H1 (cell line): ENCODE data around the gene HACD2. TPM values are rescaled to one million over a fixed set of nuclear protein-coding genes. Genes with fewer than 3 reads are reported as not detected.

ENCODE experiments used
- ATF2 ChIP-seq: IDR thresholded peaks from 2 replicates; pipeline ENCODE4 v1.6.1; 2012; ENCODE audit warnings: low read length, inconsistent platforms
- CTBP2 ChIP-seq: IDR thresholded peaks from 2 replicates; pipeline ENCODE4 v1.7.0; 2011; ENCODE audit warnings: borderline replicate concordance, mild to moderate bottlenecking, moderate library complexity, mixed read lengths, low read length; ENCODE audit not compliant: insufficient read depth, insufficient read length
- EGR1 ChIP-seq: IDR thresholded peaks from 2 replicates; pipeline ENCODE4 v1.6.1; 2011; ENCODE audit warnings: low read depth, low read length, borderline replicate concordance
- JUN ChIP-seq: IDR thresholded peaks from 2 replicates; pipeline ENCODE4 v1.6.1; 2011; ENCODE audit warnings: low read depth, mild to moderate bottlenecking, improper control_type of control experiment, low read length
- RAD21 ChIP-seq, 2 experiments: IDR thresholded peaks in 1 of 2; conservative IDR thresholded peaks in 1 of 2; 2 replicates each; pipeline ENCODE4 v1.6.1; 2011; ENCODE audit warnings: low read depth in 2 of 2, low read length in 2 of 2, improper control_type of control experiment in 1 of 2, inconsistent platforms in 1 of 2, mild to moderate bottlenecking in 1 of 2, moderate library complexity in 1 of 2
- SAP30 ChIP-seq: fragments of 300-600 bp; sonication (generic); IDR thresholded peaks from 2 replicates; pipeline ENCODE4 v1.7.1; 2012; ENCODE audit warnings: low read length, moderate library complexity, mild to moderate bottlenecking, inconsistent platforms; ENCODE audit not compliant: insufficient read depth, insufficient replicate concordance
- SIRT6 ChIP-seq: IDR thresholded peaks from one replicate; pipeline ENCODE4 v1.7.1; 2012; ENCODE audit warnings: low read length, inconsistent platforms
- polyA plus RNA-seq, 7 experiments: library from polyadenylated mRNA; depleted of rRNA in 3 of 7; stranded (reverse) in 5 of 7; unstranded in 2 of 7; fragments of >200 nt in 5 of 7; fragments of 200-250 nt in 2 of 7; gene quantifications; 1 replicate in 5 of 7; 2 replicates in 1 of 7; 4 replicates in 1 of 7; pipeline versions ENCODE4 v1.2.1 to v1.2.3, GENCODE V29; 2011 to 2013; ENCODE audit warnings: missing spikeins in 2 of 7, mixed read lengths in 2 of 7
- total RNA-seq: library from RNA; stranded (reverse); fragmentation: NEBNext Ultra II Directional; extraction: Animal tissue kit (Norgen Biotek cat#: 25700); gene quantifications from 2 replicates; pipeline ENCODE4 v1.2.1, GENCODE V29; 2021

HACD2 gene
- total and polyA plus RNA-seq, 2 of the 8 experiments (the other 6 are each of a cell fraction or from before 2014, with no cell fraction given), result 24.9 to 31.2 TPM

- TF ChIP-seq ATF2, result no peak
- TF ChIP-seq JUN, result no peak
- no peak for TF ChIP-seq SIRT6
- no peak for TF ChIP-seq EGR1
- no peak for TF ChIP-seq SAP30
- no peak for TF ChIP-seq CTBP2
- no peak for TF ChIP-seq RAD21 (IDR thresholded peaks at IDR 0.05 in 1 of 2, conservative IDR thresholded peaks at IDR 0.05 in 1 of 2; ENCODE audit: low read depth in 2 of 2, low read length in 2 of 2)
Measured at GRCh38 chr3:123476967-123477750, 107.7 kb downstream of the HACD2 start (continued).
